Fibroblast of skin of abdomen (primary cell): ENCODE measurements around the gene KRT32. TPM values are rescaled to one million over a fixed set of nuclear protein-coding genes. Genes with fewer than 3 reads are reported as not detected.
A peak's percentile ranks its signal among the peaks of the same experiment; 100 is the strongest.

ENCODE experiments used
- DNase-seq: peaks from one replicate; pipeline ENCODE4 v3.0.0-alpha.2; 2013
- polyA plus RNA-seq, 2 experiments: library from polyadenylated mRNA; unstranded; fragments of 120-200 nt; gene quantifications; one replicate each; pipeline ENCODE4 v1.2.1, GENCODE V29; 2013; ENCODE audit not compliant: insufficient read length in 2 of 2

The KRT32 gene
- not detected for polyA plus RNA-seq (2013, experiment 1 of 2; ENCODE audit: insufficient read length)
- polyA plus RNA-seq (2013, experiment 2 of 2; ENCODE audit: insufficient read length), result not detected

- DNase-seq, result no peak
Observed at GRCh38 chr17:41466988-41467387, at the start of gene KRT32. Gene KRT32, minus strand, starts transcription at chr17:41467386. Its CDS starts 61 bp downstream, at chr17:41467325.

- no peak for DNase-seq
Observed at GRCh38 chr17:41516830-41517283, 49.7 kb upstream of the KRT32 start.

GRCh38 chr17:41516147-41516829, 49.1 kb upstream of the KRT32 start:
- no peak for DNase-seq

- DNase-seq, result no peak
Observed at GRCh38 chr17:41513168-41513547, 46.0 kb upstream of the KRT32 start.

- DNase-seq, result no peak
Observed at GRCh38 chr17:41512546-41513167, 45.5 kb upstream of the KRT32 start.

GRCh38 chr17:41511716-41512115, 44.5 kb upstream of the KRT32 start:
- no peak for DNase-seq

GRCh38 chr17:41511116-41511515, 43.9 kb upstream of the KRT32 start:
- DNase-seq, result no peak

- no peak for DNase-seq
Observed at GRCh38 chr17:41510251-41511065, 43.3 kb upstream of the KRT32 start.

- DNase-seq, result no peak
Observed at GRCh38 chr17:41507315-41507880, 40.2 kb upstream of the KRT32 start.

GRCh38 chr17:41505809-41506767, 38.9 kb upstream of the KRT32 start:
- no peak for DNase-seq

GRCh38 chr17:41505007-41505808, 38.0 kb upstream of the KRT32 start, which contains the start of gene KRT13:
Gene KRT13, minus strand, starts transcription at chr17:41505612. Its CDS starts 62 bp downstream, at chr17:41505550.
- DNase-seq, result no peak

GRCh38 chr17:41504246-41504977, 37.2 kb upstream of the KRT32 start:
- DNase-seq, result peak; percentile 13

- DNase-seq, result no peak
Observed at GRCh38 chr17:41503202-41503601, 36.0 kb upstream of the KRT32 start.

GRCh38 chr17:41500131-41500911, 33.1 kb upstream of the KRT32 start:
- DNase-seq, result peak; percentile 57

- DNase-seq, result no peak
Observed at GRCh38 chr17:41499714-41500113, 32.5 kb upstream of the KRT32 start.

GRCh38 chr17:41498276-41498675, 31.1 kb upstream of the KRT32 start:
- no peak for DNase-seq

- peak; percentile 75 for DNase-seq
Observed at GRCh38 chr17:41496803-41497484, 29.8 kb upstream of the KRT32 start.

- peak; percentile 23 for DNase-seq
Observed at GRCh38 chr17:41494524-41494923, 27.3 kb upstream of the KRT32 start.
